SKM-1 treated with dmso at 0.1 percent for 144 hours (cell line): ENCODE data around the gene DPYD.

Source experiments
- DNase-seq: peaks from one replicate; lab custom pipeline; 2025; ENCODE audit not compliant: unreplicated experiment; lab: John Stamatoyannopoulos, UW

The DPYD gene

GRCh38 chr1:97907886-97908285 is 12.9 kb downstream of the DPYD start:
- no peak for DNase-seq

- DNase-seq, result peak; percentile 87
Observed at GRCh38 chr1:97906567-97907241, 14.1 kb downstream of the DPYD start.

DNA sequence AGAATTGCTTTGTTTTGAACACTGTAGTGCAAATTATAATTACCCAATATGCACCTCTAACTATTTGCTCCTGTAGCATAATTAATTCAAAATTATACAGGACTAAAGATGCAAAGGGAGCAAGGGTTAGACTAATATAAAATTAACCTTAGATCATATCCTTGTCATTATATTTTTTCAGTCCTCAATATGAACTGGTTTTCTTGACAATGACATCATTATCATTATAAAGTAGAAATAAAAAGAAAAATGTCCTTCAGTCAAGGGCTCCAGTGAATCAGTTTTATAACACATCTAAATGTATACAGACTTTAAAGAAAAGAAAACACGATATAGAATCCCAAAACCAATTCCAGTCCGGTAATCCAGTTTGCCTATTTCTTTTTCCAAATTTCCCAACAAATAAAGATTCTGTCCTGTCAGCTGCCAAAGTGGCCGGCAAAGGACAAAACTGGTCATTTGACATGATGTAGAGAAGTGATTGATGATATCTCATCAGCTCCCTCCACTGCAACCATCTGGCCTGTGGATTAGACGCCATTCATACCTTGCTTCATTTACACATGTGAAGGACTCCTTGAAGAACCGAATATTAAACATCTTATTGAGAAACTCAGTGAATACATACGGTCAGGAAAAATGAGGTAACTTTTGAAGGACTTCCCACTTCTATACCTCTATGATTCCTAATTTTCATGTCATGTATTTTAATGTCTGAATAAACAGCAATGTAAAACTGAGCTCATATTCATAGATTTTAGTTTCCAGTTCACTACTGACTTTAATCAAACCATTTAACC is 15.5 kb downstream of the DPYD start:
- DNase-seq, result no peak

GRCh38 chr1:97904534-97904933 is 16.3 kb downstream of the DPYD start:
- DNase-seq, result peak; percentile 38

DNA sequence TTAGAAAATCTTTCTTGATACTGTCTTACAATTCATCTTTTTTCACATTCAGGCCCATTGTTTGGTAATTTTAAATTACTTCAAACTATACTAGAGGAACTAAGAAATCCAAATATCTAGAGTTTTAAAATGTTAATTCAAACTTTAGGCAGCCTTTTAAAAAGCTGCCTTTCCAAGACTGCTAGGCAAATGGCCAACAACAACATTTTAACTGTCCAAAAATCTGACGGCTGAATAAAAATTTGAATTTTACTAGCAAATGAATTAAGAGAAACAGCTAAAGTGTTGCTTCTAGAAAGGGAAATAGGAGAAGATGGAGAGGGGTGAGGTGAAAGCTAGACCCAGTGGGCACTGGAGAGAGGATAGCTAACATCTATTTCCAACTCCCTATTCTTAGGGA is 17.2 kb downstream of the DPYD start:
- DNase-seq, result no peak

GRCh38 chr1:97902067-97902466 is 18.8 kb downstream of the DPYD start:
- DNase-seq, result no peak

- peak; percentile 49 for DNase-seq
Observed at GRCh38 chr1:97901017-97901658, 19.7 kb downstream of the DPYD start.

DNA sequence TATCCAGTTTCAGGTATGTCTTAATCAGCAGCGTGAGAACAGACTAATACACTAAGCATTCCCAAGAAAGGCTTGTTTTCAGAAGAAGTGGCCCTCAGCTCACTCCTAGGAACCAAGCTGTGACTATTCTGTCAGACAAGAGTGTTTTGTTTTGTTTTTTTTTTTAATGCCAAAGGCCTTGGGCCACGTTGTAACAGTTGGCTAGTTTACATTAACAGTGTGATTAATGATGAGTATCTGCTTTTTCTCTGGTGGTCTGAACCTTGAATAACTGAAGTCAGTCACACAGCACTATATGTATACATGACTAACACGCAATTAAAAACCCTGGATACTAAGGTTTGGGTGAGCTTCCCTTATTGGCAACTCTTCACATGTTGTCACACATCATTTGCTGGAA is 21.9 kb downstream of the DPYD start:
- no peak for DNase-seq

GRCh38 chr1:97895278-97895677 is 25.6 kb downstream of the DPYD start:
- DNase-seq, result no peak

- DNase-seq, result no peak
Observed at GRCh38 chr1:97893844-97894243, 27.0 kb downstream of the DPYD start.

DNA sequence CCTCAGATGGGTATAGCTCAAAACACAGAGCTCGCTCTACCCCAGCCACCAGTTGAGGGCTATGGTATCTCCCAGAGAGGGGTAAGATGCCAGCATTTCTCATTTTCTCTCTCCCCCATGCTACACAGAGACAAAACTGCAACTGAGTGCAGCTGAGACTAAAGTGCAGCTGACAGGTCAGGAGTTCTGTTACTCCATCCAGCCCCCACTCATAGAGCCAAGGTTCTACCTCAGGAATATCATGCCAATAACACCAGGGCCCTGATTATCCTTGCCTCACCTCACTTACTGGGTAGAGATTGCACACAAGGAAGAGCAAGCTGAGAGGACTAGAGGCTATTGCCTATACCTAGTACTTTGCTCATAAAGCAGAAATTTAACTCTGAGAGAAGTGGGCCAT is 34.6 kb downstream of the DPYD start:
- DNase-seq, result no peak

GRCh38 chr1:97883823-97884222 is 37.0 kb downstream of the DPYD start:
- DNase-seq, result no peak

DNA sequence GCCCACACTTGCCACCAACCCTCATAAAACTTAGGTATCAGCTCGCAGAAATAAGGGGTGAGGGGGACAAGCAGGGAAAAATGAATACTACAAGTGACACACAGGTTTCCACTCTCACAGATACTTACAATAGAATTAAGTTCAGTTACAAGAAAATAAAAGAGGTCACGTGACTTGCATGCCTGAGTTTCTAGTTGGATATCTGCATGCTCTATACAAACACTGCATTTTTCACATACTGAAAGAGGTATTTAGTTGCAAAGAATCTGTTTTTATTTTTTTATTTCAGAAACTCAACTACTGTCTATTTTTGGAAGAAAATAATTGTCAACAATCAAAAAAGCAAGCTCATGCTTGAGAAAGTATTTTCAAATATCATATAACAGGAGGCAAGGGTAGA is 43.5 kb downstream of the DPYD start:
- DNase-seq, result no peak

GRCh38 chr1:97875996-97876395 is 44.8 kb downstream of the DPYD start:
- DNase-seq, result no peak

DNA sequence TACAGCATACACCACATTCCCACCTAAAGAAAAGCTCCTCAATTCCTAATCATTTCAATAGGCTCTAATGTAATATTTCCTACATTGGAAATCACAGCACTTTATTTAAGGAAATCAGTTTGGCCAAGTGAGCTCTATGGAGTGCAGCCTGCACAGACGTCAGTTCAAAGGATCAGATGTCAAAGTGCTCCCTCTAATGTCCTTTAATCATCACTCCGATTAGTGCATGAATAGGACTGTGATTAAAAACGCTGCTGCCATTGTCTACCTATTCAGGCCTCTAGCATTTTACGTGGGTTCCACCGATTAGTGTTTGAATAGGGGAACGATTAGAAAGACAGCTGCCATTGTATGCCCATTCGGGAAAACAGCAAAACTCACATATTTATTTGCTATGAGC is 50.2 kb downstream of the DPYD start:
- DNase-seq, result no peak

GRCh38 chr1:97869441-97869840 is 51.4 kb downstream of the DPYD start:
- no peak for DNase-seq

- no peak for DNase-seq
Observed at GRCh38 chr1:97867127-97867526, 53.7 kb downstream of the DPYD start.

GRCh38 chr1:97864615-97865014 is 56.2 kb downstream of the DPYD start:
- DNase-seq, result no peak

DNA sequence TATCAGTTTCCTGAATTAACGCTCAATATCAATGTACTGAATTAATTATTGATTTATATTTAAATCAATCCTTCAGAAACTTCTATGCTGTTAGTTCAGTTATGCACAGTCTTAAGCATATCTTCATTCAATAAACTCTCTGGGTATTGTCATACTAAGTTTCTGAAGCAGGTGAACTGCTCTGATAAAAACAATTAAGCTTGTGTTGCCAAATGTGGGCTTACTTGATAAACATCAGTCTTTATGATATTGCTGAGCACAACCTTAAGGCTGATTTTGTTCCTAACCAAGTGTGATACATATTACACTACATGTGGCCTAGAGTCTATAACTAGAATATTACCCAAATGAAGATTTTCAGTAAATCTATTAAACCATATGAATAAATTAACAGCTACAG is 67.6 kb downstream of the DPYD start:
- DNase-seq, result no peak

- DNase-seq, result peak; percentile 86
Observed at GRCh38 chr1:97849345-97850340, 71.2 kb downstream of the DPYD start.

DNA sequence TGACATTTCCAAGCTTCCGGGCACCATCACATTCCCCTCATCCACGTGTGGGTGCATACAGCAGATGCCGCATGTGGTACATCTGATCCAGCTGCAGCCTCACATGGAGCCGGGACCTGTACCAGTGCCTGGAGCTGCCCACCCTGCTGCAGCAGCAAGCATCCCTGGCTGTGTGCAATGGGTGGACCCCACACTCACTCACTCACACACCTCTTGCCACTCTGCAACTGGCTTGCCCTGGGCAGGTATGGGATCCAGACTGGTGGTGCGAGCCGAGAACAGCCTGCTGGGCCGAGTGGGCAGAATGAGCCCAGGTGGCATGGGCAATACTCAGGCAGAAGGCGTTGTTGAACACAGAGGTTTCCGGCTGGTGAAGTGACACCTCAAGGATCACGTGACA is 75.0 kb downstream of the DPYD start:
- no peak for DNase-seq
